Endothelial cell of umbilical vein (primary cell): ENCODE results near the gene PCNT.

Experiments
- EZH2 ChIP-seq: IDR thresholded peaks from 2 replicates; pipeline ENCODE4 v1.6.1; 2012; ENCODE audit warnings: borderline replicate concordance, low read depth, mild to moderate bottlenecking, moderate library complexity, low read length, inconsistent platforms; ENCODE audit not compliant: severe bottlenecking
- GATA2 ChIP-seq: IDR thresholded peaks from 2 replicates; pipeline ENCODE4 v1.7.0; 2011; ENCODE audit warnings: low read depth, mild to moderate bottlenecking, moderate library complexity, mixed read lengths, low read length; ENCODE audit not compliant: insufficient read length, insufficient read depth
- POLR2A ChIP-seq: IDR thresholded peaks from 2 replicates; pipeline ENCODE4 v1.6.1; 2012; ENCODE audit warnings: low read depth, mild to moderate bottlenecking, control low read depth, low read length
- POLR2AphosphoS5 ChIP-seq: IDR thresholded peaks from 2 replicates; pipeline ENCODE4 v1.6.1; 2012; ENCODE audit warnings: low read depth, mild to moderate bottlenecking, control low read depth, low read length, moderate library complexity; ENCODE audit not compliant: insufficient read depth
- TF ChIP-seq, protein P1 (sequence below), 2 donors: IDR thresholded peaks; 1 replicate in 1 of 2; 2 replicates in 1 of 2; pipeline ENCODE4 v1.5.1; 2011; ENCODE audit warnings: low read length in 2 of 2, mild to moderate bottlenecking in 2 of 2, moderate library complexity in 2 of 2, control low read depth in 1 of 2, inconsistent platforms in 1 of 2, low read depth in 1 of 2; ENCODE audit not compliant: insufficient read depth in 1 of 2; ENCODE audit errors: extremely low read depth in 1 of 2
- TF ChIP-seq, protein P2 (sequence below): IDR thresholded peaks from 2 replicates; pipeline ENCODE4 v1.6.1; 2011; ENCODE audit not compliant: insufficient read depth, insufficient read length

GRCh38 chr21:46295177-46295770 is 28.7 kb upstream of the PCNT start:
- TF ChIP-seq, protein P1, sequence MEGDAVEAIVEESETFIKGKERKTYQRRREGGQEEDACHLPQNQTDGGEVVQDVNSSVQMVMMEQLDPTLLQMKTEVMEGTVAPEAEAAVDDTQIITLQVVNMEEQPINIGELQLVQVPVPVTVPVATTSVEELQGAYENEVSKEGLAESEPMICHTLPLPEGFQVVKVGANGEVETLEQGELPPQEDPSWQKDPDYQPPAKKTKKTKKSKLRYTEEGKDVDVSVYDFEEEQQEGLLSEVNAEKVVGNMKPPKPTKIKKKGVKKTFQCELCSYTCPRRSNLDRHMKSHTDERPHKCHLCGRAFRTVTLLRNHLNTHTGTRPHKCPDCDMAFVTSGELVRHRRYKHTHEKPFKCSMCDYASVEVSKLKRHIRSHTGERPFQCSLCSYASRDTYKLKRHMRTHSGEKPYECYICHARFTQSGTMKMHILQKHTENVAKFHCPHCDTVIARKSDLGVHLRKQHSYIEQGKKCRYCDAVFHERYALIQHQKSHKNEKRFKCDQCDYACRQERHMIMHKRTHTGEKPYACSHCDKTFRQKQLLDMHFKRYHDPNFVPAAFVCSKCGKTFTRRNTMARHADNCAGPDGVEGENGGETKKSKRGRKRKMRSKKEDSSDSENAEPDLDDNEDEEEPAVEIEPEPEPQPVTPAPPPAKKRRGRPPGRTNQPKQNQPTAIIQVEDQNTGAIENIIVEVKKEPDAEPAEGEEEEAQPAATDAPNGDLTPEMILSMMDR (IDR thresholded peaks at IDR 0.05; ENCODE audit: extremely low read depth in 1 of 2, insufficient read depth in 1 of 2, low read depth in 1 of 2, low read length in 2 of 2) = no peak
- TF ChIP-seq POLR2A (no peak), GATA2 (no peak), EZH2 (no peak), POLR2AphosphoS5 (no peak)
- TF ChIP-seq, protein P2, sequence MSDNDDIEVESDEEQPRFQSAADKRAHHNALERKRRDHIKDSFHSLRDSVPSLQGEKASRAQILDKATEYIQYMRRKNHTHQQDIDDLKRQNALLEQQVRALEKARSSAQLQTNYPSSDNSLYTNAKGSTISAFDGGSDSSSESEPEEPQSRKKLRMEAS = no peak
